SKM-1 treated with dmso at 0.1 percent for 144 hours (cell line): ENCODE data around the gene SPG7.

Source experiments
- DNase-seq: peaks from one replicate; lab custom pipeline; 2025; ENCODE audit not compliant: unreplicated experiment; lab: John Stamatoyannopoulos, UW

SPG7 gene

GRCh38 chr16:89545044-89545830 lies 37.0 kb downstream of the SPG7 start:
- DNase-seq: no peak

- no peak for DNase-seq
Measured at GRCh38 chr16:89545831-89546574, 37.8 kb downstream of the SPG7 start.

DNA sequence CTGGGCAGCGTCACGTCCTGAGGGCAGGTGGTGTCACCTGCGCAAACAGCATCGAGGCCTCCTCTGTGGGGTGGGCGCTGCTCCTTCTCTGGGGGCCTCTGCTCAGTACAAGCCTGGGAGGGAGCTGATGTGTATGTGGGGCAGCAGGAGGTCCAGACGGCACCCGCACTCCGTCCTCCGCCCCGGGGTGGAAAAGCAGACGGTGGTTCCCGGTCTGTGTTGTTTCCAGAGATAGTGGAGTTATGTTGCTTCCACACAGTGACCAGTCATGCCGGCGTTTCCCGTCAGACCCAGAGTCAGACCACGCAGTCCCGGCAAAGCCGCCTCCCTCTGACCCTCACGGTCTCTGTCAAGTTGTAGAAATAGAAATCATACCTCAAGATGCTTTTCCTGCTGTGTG lies 38.6 kb downstream of the SPG7 start:
- no peak for DNase-seq

GRCh38 chr16:89547291-89547690 lies 39.1 kb downstream of the SPG7 start:
- no peak for DNase-seq

DNA sequence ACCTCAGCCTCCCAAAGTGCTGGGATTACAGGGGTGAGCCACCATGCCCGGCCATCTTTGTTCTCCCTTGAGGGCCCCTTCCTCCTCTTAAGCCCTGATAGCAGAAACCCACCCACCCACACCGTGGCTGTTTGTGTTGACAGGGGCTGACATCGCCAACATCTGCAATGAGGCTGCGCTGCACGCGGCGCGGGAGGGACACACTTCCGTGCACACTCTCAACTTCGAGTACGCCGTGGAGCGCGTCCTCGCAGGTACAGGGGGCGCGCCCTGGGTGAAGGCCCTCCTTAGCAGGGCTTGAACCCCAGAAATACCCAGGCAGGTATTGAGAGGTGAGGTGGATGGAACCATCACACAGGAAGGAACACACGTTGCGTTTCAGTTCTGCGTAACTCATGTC lies 39.7 kb downstream of the SPG7 start:
- no peak for DNase-seq

DNA sequence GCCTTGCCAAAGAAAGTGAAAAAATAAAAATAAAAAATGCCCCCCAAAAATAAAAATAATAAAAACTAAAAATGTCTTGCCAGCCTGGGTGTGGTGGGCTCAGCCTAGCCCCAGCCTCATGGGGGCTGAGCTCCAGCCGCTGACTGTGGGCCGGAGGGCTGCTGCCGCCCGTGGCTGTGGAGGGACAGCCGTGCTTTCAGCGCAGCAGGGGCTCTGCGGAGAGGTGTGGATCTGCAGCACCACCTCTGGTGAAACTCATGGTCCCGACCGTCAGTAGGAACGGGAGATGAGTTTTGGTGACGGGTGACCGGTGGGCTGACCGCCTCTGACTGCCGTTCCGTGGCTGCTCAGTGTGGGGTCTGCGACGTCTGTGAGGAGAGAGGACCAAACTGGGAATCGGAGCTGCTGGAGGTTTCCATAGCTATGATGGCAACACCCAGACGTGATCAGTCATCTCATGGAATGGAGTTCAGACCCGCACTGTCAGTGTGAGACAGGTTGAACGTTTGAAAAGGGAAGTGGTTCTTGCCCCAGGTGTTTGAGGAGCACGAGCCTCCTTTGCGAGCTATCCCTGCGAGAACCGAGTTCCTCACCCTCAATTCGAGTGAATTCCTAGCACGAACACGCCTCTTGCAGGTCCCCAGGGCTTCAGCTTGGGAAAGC lies 40.3 kb downstream of the SPG7 start:
- DNase-seq: no peak

- DNase-seq: no peak
Measured at GRCh38 chr16:89549007-89549700, 41.0 kb downstream of the SPG7 start.

DNA sequence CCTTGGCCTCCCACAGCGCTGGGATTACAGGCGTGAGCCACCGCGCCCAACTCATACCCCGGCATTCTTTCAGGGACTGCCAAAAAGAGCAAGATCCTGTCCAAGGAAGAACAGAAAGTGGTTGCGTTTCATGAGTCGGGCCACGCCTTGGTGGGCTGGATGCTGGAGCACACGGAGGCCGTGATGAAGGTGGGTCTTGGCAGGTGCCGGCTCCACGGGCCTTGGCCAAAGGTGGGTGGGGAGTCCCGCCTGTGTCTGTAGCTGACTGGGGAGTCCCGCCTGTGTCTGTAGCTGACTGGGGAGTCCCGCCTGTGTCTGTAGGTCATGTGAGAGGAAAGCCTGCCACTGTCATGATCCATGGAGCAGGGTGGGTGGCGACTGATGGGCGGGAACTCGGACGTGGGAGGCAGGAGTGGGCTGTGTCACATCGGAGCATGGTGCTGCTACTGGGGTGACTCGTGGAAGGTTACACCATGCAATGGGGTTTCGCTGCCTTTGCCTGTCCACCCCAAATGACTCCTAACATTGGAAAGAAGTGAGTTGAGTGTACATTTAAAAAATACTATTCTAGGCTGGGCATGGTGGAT lies 42.3 kb downstream of the SPG7 start:
- no peak for DNase-seq

GRCh38 chr16:89552329-89552728 lies 44.1 kb downstream of the SPG7 start:
- DNase-seq: no peak

DNA sequence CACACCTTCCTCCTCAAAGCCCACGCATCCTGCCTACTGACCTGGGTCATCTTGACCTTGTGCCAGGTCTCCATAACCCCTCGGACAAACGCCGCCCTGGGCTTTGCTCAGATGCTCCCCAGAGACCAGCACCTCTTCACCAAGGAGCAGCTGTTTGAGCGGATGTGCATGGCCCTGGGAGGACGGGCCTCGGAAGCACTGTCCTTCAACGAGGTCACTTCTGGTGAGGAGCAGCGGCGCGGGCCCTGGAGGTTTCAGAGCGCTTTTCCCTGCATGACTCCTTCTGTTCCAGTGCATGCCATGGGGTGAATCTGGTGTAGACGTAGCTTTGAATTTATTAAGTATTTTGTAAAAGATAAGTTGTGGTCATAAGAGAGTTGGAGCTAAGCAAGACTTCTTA lies 44.7 kb downstream of the SPG7 start:
- no peak for DNase-seq

GRCh38 chr16:89553733-89554132 lies 45.5 kb downstream of the SPG7 start:
- no peak for DNase-seq

DNA sequence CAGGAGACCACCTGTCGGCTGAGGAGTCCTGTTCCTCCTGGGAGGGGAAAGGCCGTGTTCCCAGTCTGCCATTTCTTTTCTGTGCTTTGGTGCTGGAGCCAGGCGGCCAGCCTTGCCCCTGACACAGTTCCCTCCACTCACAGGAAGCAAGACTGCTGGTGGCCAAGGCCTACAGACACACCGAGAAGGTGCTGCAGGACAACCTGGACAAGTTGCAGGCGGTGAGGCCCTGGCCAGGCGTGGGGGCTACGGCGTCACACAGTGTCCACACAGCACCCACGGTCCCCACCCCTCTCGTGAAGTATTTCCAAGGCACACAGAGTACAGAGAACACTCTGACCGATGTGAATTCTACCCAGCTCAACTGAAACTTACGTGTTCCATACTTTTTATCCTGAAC lies 46.1 kb downstream of the SPG7 start:
- no peak for DNase-seq

DNA sequence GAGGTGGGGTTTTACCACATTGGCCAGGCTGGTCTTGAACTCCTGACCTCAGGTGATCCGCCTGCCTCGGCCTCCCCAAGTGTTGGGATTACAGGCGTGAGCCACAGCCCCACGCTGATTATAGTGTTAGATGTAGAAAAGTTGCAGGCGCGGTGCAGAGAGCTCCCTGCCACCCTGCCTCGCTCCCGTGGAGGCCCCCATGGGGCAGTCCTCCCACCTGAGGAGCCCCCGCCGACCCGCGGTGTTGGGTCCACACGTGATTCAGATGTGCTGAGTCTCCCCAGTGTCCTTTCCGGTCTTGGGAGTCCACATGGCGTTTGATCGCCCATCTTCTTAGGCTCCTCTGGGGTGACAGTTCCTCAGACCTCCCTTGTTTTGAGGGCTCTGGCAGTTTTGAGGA lies 47.1 kb downstream of the SPG7 start:
- DNase-seq: no peak

- no peak for DNase-seq
Measured at GRCh38 chr16:89555780-89556179, 47.6 kb downstream of the SPG7 start.

GRCh38 chr16:89556750-89557689 lies 48.8 kb downstream of the SPG7 start:
- peak; percentile 48 for DNase-seq

DNA sequence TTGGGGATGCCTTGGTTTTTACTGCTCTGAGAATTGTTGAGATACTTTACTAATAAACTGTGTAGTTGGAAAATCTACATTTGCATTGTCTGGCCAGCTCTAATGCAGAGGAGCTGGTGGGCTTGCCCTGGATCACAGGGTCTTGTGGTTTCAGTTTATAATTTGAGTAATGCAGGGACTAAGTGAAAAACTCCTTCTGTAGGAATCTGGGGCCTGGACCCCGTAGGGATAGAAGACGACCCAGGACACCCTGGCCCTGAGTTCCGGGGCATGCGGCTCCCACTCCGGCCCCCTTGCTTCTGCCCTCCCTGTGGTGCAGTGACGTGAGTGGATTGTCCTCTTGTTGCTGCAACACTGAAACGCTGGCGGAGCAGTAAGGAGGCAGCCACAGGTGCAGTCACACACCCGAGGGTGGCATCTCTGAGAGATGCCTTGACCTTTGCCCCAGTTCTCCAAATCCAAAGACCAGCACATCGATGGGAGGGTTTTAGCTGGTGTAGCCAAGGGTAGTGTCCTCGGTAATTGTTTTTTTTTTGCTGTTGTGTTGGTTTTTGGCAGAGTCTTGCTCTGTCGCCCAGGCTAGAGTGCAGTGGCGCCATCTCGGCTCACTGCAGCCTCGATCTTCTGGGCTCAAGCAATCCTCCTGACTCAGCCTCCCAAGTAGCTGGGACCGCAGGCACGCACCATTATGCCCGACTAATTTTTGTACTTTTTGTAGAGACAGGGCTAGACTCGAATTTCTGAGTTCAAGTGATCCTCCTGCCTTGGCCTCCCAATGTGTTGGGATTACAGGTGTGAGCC lies 49.7 kb downstream of the SPG7 start:
- no peak for DNase-seq

DNA sequence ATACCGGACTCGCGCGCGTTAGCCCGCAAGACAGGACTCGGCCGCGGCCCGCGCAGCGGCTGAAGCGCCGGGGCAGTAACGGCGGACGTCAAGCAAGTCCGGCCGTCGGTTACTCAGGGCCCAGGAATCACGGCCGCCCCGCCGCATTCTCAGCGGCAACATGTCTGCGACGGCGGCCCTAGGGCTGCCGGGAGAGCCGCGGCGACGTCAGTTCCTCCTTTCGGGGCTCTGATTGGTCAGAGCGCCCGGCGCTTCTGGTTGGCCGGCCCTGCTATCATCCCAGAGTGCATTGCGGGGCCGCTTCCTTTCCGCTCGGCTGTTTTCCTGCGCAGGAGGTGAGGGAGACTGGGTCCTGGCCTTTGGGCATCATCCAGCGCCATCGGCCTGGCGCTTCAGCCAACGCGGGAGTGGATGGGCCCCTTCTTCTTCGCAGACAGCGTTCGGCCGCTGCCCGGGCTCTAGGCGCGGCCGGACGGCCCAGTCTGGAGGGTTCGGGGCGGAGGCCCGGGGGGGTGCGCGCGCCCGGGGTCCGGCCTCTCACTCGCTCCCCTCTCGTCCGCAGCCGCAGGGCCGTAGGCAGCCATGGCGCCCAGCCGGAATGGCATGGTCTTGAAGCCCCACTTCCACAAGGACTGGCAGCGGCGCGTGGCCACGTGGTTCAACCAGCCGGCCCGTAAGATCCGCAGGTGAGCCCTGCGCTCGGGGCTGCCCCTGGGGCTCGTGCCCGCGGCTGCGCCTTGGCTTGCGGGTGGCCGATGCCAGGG lies 52.4 kb downstream of the SPG7 start, which contains the start of gene RPL13:
Gene RPL13, plus strand, starts transcription at position 305 of the 764 bp plus-strand sequence. Its CDS starts 278 bp downstream, at position 583.
- peak; percentile 91 for DNase-seq
